GM19240 (cell line): ENCODE data around the gene CAPN5.

Source experiments
- DNase-seq: peaks from one replicate; pipeline ENCODE4 v3.0.0; 2011; ENCODE audit warnings: low spot score; ENCODE audit not compliant: insufficient read length

CAPN5 gene

DNA sequence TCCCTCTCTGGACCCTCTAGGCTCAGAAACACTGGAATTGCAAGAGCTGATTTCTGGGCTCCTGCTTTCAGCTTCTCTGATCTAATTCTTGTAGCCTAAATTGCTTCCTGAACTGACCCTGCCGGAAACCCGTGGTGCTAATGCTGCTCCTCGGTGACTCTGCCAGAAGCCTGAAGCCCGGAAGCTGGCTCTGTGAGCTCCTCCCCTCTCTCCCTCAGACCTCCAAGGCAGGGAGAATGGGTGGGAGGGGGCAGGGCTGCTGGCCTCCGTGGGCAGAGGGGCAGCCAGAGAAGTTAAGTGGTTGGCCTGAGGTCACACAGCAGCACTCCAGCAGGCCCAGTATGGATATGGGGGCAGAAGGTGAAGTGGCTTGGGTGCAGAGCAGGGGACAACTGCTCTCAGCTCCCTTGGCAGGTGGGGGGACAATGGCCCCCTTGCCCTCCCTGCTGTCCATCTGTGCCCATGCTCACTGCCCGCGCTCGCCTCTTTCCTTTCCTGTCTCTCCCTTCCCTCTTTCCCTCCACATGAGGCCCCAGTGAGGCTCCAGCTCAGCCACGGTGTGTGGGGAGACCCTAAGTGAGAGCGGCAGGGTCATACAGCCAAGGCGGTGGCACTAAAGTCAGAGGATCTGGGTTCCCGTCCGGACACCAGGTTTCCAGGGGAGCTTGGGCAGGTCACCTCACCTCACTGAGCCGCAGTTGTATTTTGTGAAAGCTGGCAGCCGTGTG, 16.2 kb downstream of the CAPN5 start:
- DNase-seq: no peak

DNA sequence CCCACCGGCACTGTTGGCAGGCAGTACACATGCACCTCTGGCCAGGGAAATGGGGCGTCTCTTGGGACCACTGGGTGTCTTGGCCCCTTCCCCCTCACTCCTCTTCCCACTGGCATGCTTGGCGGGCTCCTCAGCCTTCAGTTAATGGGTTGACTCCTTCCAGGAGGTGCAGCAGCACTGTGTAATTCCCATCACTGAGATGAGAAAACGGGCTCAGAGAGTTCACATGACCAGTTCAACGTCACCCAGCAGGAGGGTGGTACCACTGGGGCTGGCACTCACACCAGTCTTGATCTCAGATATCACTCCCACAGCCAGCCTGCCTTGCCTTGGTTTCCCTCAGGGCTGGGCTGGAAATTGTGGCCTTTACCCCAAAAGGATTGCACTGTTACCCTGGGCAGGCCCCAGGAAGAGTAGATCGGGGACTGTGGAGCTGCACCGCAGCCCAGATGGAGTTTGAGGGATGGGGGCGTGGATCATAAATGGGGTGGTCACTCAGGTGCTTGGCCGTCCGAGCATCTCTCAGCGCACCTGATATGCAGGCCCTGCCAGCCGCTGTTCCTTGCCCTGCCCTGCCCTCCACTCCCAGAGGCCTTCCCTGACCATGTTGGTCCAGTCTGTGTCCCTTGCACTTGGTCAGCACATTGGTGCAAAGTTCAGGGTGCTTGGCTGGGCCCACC, 16.9 kb downstream of the CAPN5 start:
- DNase-seq: no peak

DNA sequence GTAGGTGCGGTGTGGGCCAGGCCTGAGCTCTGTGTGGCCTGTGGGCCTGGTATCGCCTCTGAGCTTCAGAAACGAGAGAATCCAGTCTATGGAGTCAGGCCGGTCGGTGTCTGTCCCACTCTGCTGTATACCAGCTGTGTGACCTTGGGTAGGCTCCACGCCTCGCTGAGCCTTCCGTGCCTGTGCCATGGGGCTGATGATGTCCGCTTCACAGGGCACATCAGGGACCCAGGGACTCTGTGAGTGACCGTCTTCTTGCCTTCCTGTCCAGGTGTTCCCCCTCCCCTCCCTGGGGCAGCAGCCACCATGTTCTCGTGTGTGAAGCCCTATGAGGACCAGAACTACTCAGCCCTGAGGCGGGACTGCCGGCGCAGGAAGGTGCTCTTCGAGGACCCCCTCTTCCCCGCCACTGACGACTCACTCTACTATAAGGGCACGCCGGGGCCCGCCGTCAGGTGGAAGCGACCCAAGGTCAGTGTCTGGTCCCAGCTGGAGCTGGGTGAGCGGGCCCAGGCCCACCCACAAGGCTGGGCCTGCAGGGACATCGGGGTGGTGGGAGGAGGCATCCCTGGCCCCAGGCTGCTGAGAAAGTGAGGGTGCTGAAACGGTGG, 17.9 kb downstream of the CAPN5 start:
- DNase-seq: no peak

DNA sequence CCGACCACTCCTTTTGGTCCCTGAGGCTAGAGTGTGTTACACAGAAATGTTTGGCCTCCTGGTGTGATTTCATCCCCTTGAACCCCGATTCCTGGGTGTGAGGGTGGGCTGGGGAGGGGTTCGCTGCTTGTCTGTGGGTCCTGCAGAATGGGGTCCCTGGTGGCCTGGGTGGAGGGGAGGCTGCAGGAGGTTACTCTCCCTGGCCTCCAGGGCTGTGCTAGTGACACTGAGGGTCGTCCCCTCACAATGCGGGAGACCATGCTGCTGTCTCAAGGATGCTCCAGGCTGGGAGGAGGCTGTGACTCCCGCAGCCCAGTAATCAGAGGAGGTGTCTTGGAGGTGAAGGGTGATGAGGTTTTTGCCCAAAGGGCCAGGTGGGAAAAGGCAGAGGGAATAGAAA, 18.9 kb downstream of the CAPN5 start:
- DNase-seq: no peak

DNA sequence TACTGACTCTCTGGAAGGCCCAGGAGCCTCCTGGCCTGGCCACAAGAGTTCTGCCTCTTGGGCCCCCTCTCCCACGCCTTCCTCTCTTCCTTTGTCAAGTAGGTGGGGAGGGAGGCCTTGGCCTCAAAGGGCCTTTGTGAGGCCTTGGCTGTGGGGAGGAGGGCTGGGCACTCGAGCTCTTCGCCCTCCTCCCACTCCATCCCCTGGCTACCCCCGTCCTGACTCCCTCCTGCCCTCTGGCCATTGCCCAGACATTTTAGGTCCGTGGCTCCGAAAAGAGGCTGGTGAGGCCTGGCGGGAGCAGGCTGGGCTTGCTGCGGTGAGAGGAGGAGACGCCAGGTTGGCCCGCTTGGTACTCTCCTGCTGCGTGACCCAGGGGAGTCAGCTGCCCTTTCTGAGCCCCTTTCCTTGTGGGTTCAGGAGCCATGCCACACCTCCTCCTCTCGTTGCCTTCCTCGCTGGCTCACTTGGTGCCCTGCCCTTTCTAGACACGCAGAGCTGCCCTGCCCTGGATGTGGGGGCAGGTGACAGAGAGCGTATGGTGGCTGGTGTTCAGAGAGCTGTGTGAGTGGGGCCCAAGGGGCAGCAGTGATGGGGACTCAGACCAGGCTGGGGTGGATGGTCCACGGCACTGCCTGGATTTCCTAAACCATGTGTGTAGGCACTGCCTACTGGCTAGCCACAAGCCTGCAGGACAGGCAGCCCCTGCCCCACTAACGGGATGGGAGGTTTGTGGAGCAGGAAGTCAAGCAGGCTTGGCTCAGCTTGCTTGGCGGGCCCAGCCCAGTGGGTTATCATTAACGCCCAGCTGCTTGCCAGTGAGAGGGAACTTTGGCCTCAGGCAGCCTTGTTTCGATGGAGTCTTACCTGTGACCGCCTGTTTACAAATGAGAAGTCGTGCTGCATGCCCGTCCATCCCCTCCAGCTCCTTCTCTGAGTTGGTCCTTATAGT, 20.0 kb downstream of the CAPN5 start:
- DNase-seq: no peak

DNA sequence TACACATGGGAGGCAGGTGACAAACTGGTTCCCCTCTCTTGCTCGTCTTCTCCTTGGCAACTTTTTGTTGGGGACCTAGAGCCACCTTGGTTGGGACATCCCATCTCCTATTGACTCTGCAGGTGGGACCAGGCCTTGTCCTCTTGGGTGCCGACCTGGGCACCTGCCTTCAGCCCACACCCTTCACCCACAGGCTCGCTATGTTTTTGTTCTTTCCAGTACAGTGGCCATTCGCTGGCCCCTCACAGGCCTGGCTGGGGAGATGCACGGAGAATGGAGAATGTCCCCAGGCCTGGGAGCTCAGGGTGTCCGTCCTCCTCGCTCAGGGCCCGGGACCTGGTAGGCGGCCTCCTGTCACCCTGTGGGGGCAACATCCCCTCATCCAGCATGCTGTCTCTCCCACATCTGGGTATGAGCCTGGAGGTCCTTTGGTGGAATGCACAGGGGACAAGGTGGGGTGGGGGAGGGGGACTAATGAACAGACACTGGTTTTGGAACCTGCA, 21.0 kb downstream of the CAPN5 start:
- no peak for DNase-seq

DNA sequence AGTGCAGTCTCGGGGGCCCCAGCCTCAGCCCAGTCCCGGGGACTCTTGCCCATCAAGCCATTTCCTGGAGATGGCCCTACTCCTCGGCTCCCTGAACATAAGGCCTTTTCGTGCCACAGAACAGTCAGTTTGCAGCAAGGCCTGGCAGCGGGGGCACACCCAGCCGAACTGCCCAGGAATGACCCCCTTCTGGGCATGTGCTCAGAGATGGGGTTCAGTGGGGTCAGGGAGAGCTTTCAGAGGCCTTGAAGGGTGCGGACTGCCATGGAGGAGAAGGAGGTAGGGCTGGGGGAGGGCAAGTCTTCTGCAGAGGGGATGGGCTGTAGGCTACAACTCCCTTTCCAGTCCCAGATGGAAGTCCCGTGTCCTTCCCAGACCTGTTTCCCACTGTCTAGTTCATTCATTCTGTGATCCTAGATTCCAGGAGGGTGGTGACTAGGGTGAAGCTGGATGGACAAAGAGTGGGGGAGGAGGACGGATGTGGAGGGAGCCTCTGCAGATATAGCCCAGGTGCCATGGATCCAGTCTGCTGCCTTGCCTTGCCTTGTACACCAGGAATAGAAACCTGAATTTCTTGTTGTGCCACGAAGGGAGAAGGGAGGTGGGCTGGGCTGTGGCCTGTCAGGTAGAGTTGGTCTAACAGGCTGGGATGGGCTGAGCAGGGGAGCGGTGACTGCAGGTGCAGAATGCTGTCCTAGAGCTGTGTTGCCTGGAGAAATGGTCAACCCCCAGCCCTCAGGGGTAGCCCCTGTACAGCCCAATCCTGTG, 21.6 kb downstream of the CAPN5 start:
- no peak for DNase-seq

DNA sequence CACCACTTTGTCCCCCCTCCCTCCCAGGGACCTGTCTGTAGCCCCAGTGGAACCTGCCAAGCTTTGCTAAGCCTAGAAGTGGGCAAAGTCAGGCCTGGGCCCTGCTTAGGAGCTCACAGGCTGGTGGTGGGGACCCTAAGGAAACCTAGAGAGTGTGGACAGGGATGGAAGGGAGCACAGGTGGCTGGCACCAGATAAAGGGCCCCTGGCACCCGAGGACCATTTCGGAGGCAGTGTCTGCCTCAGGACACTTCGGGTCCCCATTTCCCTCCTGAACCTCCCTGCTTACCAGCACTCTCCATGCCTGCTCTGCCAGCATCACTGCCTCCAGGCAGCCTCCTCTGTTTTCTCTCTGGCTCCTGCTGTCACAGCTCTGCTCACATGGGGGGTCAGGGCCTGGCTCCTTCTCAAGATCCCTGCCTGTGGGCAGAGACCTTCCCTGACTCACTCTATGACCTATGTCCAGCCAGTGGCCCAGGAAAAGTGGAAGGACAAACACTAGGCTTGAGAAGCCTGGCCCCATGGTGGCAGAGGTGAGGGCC, 22.3 kb downstream of the CAPN5 start:
- no peak for DNase-seq

DNA sequence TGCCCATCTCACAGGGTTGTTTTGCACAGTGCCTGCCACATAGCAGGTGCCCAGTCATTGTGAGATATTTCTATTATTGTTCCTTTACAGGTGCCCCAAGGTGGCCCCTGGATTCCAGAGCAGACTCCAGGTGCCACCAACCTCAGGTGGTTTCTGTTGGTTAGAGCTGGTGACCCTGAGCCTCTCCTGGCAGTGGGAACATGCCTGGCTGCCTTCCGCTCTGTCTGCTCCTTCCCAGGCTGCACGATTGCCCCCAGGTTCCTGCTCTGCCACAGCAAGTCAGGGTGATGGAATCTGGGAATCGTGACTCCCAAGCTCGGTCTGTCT, 23.2 kb downstream of the CAPN5 start:
- DNase-seq: no peak

DNA sequence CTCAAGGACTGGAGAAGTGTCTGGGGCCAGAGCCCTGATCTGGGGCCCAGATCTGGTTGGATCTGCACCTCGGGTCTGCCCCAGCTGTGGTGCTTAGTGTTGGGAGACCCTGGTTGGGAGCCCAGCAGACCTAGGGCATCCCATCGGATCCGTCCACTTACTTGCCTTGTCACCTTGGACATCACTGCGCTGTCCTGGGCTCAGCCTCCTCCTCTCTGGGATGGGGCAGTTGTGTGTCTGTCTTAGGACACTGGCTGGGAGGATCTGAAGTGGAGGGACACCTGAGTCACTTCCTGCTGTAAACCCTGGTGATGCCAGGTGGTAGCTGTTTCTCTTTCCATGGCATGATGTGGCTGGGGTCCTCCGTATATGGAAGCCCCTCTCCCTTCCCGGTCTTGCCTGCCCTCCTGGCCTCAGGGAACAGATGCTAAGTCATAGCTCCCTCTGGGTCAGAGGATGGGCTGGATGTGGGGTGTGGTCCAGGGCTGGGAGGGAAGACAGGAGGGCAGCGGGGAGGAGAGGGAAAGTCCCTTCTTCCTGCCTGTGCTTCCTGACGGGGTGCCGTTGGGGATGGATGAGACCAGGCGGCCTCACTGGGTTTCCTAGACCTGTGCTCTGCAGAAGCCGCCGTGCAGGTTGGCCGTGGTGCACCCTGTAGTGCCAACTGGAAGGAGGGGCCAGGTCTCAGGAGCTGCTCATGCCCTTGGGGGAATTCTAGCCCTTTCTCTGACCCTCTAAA, 23.8 kb downstream of the CAPN5 start:
- DNase-seq: no peak

DNA sequence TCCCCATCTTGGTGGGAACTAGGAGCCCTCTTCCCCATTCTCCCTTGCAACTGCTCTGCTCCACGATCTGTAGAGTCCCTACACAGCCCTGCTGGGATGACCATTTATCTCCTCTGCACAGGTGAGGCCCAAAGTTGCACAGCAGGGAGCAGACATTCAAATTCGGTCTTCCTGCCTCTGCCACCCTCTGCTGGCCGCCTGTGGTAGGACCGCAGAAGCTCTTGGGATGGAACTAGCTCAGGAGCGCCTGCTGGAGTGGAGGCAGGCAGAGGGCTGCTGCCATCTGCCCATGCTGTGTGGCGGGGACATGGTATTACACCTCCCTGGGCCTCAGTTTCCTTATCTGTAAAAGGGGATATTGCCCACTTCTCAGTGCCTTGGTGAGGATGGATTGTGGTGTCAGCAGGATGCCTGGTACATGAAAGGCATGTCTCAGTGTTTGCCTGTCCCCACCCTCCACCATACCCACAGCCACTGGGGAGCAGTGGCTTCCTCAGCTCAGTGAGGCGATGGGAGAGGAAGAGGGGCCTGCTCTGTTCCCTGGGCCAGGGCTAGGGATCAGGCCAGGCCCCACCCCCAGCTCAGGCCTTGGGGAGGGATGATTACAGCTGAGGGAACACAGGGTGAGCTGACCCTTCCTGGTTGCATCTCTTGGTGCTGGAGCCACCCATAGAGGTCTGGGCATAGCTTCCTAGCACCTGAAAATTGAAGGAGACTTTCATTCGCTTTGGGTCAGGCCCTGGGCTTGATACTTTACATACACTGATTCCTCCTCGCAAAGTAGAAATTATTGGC, 24.6 kb downstream of the CAPN5 start:
- peak; percentile 98 for DNase-seq

DNA sequence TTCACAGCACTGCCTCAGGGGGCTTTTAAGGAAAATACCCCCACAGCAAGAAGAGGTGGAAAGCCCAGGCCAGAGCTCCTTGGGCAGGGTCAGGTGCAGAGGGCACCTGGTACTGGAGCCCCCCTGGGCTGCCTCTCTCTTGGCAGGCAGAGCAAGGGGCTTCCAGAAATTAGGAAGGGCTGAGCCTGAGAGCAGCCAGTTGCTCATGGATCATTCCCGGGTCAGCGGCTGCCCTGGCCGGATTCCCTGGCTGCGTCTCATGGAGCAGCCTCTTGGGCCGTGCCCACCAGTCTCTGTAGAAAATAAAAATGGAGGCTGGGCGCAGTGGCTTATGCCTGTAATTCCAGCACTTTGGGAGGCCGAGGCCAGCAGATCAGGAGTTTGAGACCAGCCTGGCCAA, 25.6 kb downstream of the CAPN5 start:
- DNase-seq: no peak

DNA sequence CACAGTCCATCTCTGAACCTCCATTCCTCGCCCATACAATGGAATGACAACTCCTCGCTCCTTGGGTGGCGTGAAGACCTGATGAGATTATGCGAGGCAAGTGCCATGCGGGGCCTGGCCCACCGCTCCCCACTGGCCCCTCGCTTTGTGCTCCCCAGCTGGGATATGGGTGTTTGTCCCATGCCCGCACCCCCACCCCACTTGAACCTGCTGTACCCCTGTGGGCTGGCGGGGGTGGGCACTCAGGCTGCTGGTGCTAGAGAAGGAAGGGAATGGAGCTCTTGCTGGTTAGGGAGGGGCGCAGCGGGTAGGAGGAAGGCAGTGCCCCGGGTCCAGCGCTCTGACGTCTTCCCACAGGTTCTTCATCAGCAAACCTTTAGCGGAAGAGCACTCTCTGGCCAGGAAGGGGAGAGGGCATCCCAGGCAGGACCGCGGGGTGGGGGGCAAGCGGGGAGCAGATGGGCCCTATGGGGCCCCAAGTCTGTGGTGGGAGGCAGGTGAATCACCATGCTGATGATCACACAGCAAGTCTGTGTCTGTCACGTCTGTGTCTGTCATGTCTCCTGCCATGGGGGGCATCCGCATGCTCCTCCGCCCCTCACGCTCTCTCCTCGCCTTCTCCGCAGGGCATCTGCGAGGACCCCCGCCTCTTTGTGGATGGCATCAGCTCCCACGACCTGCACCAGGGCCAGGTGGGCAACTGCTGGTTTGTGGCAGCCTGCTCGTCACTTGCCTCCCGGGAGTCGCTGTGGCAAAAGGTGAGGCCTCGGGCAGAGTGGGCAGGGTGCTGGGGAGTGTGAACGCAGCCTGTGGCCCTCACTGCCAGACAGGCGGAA, 26.5 kb downstream of the CAPN5 start:
- DNase-seq: no peak

DNA sequence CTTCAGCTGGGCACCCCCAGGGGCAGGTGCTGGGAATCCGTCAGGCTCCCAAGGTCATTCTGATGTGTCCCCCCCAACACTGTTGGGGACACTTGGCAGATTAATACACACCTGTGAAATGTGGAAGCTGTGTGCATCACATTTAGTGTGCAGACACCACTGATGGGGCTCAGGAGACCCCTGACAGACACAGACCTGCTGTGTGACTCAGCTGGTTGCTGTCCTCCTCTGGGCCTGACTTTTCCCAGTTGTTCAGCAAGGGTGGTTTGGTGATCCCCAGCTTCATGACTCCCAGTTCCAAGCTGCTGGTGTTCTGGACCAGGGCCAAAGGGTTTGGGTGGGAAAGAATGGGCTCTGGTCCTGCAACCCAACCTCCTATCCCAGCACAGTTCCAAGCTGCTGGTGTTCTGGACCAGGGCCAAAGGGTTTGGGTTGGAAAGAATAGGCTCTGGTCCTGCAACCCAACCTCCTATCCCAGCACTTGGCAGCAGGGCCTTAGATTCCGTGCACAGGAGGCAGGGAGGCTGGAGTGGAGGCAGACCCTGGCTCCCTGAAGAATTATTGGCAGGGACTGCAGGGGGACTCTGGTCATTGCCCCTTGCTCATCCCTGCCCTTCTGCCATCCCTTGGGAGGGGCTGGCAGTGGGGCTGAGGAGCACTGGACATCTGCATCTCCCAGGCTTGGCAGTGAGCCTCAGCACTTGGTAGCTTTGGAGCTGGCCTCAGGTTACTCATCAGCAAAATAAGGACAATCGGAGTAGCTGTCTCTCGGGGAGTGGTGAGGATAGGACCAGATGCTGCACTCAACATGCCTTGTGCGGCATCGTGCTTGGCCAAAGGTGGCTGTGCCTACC, 27.4 kb downstream of the CAPN5 start:
- no peak for DNase-seq

DNA sequence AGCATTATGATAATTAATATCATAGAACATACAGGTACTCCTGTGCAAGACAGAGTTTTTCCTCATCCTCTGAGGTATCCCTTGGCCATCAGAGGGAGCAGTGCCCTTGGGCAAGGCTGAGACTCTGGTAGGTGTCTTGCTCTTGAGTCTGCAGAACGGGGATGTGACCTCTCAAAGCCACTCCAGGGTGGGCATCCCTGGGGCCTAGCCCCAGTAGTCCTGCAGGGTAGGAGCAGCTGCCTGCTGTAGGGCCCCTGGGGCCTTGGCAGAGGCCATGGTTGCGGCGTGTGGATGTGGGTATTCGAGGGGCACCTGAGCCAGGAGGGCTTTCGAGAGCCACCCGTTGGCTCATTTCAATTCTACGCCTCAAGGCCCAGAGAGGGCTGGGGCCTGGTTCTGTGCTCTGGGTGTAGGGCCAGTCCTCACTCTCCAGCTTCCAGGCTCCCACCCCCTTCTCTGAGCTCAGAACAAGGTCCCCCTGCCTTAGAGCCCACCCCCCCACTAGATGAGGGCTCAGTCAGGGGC, 28.1 kb downstream of the CAPN5 start:
- DNase-seq: no peak

DNA sequence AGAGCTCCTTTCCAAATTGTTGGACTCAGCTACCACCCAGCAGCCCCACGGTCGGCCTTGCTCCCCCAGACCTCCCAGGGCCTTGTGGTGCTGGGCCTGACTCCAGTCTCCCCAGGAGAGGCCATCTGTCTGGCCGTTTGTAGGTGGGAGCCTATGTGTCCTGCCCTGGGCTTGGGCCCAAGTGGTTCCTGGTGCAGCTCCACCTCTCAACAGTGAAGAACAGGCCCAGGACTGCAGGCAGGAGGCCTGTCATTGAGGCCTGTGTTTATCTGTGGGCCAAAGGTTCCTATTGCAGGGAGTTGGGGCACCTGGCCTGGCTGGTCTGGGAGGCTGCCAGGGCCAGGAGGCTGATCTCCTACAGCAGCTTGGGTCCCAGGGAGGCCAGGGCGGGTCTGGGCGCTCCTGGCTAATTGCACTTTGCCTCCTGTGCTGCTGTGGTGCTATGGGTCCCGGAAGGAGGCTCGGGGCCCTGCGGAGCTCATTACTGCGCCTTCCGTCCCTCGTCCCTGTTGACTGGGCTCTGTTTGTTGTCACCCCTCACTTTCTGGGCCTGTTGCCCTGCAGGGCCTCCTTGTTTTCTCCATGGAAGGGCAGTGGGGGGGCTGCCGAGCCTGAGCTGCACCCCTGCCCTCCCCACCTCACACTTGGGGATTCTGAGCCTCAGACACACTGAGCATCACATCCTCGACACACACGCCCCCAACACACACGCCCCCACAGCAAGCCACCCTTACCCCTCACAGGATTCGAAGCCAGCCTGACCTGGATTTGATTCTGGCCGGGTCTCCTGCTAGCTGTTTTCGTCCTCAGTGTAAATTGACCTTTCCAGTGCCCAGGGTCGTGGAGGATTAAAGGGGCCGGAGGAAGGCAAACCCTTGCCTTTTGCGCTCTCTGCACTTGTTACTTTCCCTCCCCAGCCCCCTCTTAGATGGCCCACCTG, 29.1 kb downstream of the CAPN5 start:
- no peak for DNase-seq
